GM18502 (cell line): ENCODE measurements around the gene UAP1L1.

Experiments
- ATAC-seq: cut with Tn5 transposase; IDR thresholded peaks from one replicate; pipeline ENCODE4 v1.9.1; 2021; ENCODE audit warnings: mild to moderate bottlenecking; ENCODE audit not compliant: unreplicated experiment, poor library complexity

The UAP1L1 gene

GRCh38 chr9:137071282-137071681 is 6.0 kb upstream of the UAP1L1 start:
- ATAC-seq = no peak

GRCh38 chr9:137073992-137074399 is 3.3 kb upstream of the UAP1L1 start:
- no peak for ATAC-seq

- ATAC-seq = no peak
Observed at GRCh38 chr9:137074657-137075274, 2.6 kb upstream of the UAP1L1 start.

GRCh38 chr9:137075275-137075775 is 2.0 kb upstream of the UAP1L1 start:
- ATAC-seq = no peak

- ATAC-seq = no peak
Observed at GRCh38 chr9:137076636-137077009, 694 bp upstream of the UAP1L1 start.

- ATAC-seq = peak; percentile 28
Observed at GRCh38 chr9:137077758-137078693, 709 bp downstream of the UAP1L1 start.

GRCh38 chr9:137078701-137079400 is 1.5 kb downstream of the UAP1L1 start:
- ATAC-seq = no peak

- ATAC-seq = no peak
Observed at GRCh38 chr9:137079401-137079787, 2.1 kb downstream of the UAP1L1 start.

- no peak for ATAC-seq
Observed at GRCh38 chr9:137080260-137081122, 3.2 kb downstream of the UAP1L1 start.

GRCh38 chr9:137082222-137082924 is 5.1 kb downstream of the UAP1L1 start:
- ATAC-seq = no peak

- no peak for ATAC-seq
Observed at GRCh38 chr9:137082925-137083290, 5.6 kb downstream of the UAP1L1 start.

- ATAC-seq = no peak
Observed at GRCh38 chr9:137083394-137084004, 6.2 kb downstream of the UAP1L1 start.

GRCh38 chr9:137084526-137084925 is 7.2 kb downstream of the UAP1L1 start:
- ATAC-seq = no peak

- ATAC-seq = no peak
Observed at GRCh38 chr9:137085920-137086530, 8.7 kb downstream of the UAP1L1 start.

- ATAC-seq = peak; percentile 76
Observed at GRCh38 chr9:137086531-137087408, 9.5 kb downstream of the UAP1L1 start, which contains the start of gene MAN1B1. TSS of gene MAN1B1 (plus strand) at chr9:137086985. CDS start at chr9:137087000, 15 bp downstream.

- peak; percentile 0 for ATAC-seq
Observed at GRCh38 chr9:137087409-137087925, 10.2 kb downstream of the UAP1L1 start.

GRCh38 chr9:137088121-137088520 is 10.8 kb downstream of the UAP1L1 start:
- no peak for ATAC-seq
